Stimulated activated CD8-positive, alpha-beta memory T cell treated with anti-CD3 and anti-CD28 coated beads, Interleukin-4, amount 100 ng/mL, for 1 hour (primary cell): ENCODE measurements around the gene EIF4B.

Source experiments
- DNase-seq, 2 donors: peaks; one replicate each; pipeline ENCODE4 v3.0.0-alpha.2; 2020; ENCODE audit warnings: low read depth in 2 of 2, low spot score in 1 of 2

The EIF4B gene

DNA sequence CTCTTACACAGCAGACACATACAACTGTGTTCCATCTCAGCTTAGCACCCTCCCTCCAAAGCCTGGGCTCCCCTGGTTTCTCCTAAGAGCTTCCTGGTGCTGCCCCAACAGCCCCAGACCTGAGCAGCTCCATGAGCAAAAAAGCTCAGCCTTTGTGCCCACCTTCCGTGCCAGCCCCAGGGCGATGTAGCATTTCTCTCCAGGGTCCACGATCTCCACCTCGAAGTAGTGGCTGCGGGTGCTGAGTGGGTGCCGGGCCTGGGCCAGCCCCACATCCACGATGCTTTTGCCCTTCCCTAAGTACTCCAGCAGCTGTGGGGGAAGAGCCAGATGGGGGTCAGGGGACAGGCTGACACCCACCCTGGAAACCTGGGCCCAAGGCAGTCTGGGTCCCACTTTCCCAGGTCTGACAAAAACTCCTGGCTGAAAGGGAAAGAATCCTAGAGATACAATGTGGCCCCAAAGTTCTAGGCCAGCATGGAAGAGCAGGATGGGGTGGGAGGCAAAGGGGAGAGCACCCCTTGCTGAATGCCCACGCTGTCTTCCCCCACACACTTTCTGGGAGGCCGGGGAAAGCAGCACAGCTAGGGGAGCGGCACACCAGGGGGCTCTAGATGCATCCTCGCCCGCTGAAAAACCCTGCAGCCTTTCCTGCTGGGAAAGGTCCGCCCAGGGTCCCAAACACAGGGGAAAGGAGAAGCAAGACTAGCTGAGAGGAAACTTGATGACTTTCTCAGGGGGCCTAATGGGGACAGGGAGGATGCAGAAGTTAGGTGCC lies 61.9 kb downstream of the EIF4B start:
- DNase-seq = no peak

GRCh38 chr12:53068811-53069585 lies 62.7 kb downstream of the EIF4B start:
- no peak for DNase-seq

DNA sequence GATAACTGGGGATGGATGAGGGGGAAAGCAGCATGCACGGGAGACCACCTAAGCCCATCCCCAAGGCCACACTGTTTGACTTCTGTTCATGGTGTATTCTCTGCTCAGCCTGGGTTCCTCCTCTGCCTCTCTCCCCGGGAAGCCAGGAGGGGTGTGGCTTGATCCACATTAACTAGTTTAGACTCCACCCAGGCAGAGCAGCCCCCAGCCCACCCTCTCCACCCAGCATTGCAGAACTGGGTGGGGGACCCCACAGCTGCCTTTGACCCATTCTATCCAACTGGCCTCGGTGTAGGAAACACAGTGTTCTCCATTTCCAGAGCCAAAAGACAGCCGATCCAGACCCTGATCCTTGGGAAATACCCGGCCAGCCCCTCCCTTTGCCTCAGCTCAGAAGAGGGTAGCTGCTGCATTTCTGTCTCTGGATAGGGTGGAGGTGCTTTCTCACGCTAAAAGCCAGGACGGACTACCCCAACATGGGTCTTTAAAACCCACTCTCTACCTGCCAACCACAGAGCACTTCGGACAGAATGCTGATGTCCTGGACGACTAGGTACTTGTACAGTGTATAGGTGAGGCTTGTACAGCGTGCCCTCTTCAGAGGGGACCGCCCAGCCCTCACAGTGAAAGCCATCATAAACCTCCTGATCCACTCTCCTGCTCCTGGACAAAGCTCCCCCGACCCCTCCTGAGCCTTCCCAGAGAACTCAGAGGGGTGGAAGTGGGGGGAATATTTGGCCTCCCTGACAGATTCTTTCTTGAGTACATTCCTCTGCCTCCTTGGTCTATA lies 63.6 kb downstream of the EIF4B start:
- no peak for DNase-seq

DNA sequence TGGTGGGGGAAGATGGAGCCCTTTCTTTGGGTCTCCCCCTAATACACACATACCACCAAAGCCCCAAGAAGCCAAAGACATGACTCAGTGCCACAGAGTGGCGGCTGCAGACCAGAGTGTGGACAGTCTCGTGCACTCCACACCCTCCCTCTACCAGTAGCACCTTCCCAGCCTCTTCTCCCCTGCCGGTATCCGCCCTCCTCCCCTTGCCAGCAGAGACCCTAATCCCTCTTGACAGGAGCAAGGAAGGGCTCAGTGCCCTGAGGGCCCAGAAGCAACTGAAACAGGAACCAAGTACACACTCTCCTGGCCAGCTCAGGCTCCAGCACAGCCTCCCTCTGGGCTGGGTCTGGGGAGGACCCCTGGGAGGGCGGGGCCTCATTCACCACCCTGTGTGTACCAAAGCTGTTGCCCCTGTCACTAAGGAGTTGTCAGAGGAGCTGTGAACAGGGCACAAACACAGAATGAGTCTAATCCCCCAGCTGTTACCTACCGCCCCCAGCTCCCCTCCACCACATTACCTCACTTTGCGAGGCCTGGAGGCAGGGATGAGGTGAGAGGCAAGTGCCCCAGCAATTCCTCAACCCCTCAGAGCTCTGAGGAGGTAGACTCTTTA lies 64.7 kb downstream of the EIF4B start:
- DNase-seq = no peak

DNA sequence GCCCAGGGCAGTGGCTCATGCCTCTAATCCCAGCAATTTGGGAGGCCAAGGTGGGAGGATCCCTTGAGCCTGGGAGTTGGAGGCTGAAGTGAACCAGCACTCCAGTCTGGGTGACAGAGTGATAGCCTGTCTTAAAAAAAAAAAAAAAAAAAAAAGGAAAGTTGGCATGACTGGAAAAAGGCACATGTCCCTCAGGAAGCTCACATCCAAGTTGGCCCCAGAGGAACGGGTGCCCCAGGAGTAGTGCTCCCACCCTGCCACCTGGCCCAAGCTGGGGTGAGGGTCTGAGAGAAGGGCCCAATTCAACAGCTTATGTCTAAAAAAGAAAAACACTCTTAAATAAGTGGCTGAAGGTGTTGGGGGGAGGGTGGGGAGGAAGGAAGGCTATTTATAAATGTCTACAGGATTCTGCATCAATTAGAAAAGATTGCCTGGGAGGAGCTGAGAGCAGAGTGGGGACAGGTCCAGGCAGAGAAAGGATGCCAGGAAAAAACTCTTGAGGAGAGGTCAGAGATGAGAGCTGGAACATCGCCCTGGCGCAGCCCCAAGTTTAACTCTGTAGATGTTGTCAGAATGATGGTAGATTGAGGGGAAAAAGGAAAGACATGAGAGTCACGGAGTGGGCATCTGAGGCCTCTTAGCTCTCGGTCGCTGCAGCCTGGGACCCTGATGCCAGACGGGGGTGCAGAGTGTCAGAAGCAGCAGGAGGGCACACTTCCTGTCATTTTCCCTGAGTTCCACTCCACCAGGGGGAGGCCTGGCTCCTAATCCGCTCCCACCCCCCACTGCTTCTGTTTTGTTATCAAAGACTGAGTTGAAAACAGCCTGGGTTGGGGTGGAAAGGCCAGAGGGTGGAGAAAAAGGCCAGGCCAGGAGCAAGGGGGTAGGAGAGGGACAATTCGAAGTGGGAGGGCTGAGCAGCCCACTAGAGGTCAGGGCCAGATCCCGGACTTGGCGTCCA lies 65.6 kb downstream of the EIF4B start:
- no peak for DNase-seq

DNA sequence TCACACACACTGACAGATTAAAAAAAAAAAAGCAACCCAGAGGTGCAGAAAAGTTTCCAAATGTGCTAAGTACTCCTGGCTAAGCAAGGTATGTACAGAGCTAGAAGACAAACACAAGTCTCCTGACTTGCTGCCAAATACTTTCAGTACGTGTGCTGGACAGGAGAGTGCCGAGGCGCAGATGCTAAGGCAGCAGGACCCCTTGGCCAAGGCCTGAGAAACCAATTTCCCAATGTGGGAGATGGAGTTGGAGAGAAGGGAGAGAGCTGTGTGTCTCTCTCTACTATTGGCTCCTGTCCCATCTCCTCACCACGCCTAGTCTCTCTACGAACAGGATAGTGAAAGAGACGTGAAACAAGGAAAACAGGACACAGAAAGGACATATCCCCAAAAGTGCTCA lies 67.6 kb downstream of the EIF4B start:
- no peak for DNase-seq

GRCh38 chr12:53074283-53074998 lies 68.2 kb downstream of the EIF4B start:
- no peak for DNase-seq

- DNase-seq = no peak
These were observed 68.7 kb downstream of the EIF4B start for GRCh38 chr12:53074999-53075370.

DNA sequence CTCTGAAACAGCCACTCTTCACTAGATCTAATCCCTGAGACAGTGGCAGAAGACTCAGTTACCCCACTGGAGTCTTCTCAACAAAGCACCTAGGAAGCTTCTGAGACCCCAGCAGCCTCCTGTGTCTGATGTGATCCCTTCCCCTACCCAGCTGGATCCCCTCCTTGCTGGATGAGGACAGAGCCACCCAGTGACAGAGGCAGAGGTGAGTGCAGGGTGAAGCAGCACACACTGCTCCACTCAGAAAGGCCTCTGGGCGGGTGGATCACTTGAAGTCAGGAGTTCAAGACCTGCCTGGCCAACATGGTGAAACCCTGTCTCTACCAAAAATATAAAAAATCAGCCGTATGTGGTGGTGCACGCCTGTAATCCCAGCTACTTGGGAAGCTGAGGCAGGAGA lies 70.2 kb downstream of the EIF4B start:
- no peak for DNase-seq

DNA sequence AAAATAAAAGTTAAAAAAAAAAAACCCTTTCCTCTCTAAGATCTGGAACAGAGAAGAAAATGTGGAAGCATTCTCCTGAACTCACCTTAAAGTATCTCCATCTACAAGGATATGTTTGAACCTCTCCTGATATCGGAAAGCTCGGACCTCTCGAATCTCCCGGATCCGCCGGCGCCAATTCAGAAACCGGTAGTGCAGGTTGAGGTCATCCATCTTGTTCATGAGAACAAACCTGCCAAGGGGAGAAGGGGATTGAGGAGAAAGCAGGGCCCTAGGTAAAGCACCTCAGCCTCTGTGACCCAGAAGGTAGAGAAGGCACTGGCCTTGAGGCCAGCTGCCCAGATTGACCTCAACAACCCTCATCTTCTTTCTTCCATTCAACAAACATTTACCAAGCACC lies 70.8 kb downstream of the EIF4B start:
- no peak for DNase-seq

DNA sequence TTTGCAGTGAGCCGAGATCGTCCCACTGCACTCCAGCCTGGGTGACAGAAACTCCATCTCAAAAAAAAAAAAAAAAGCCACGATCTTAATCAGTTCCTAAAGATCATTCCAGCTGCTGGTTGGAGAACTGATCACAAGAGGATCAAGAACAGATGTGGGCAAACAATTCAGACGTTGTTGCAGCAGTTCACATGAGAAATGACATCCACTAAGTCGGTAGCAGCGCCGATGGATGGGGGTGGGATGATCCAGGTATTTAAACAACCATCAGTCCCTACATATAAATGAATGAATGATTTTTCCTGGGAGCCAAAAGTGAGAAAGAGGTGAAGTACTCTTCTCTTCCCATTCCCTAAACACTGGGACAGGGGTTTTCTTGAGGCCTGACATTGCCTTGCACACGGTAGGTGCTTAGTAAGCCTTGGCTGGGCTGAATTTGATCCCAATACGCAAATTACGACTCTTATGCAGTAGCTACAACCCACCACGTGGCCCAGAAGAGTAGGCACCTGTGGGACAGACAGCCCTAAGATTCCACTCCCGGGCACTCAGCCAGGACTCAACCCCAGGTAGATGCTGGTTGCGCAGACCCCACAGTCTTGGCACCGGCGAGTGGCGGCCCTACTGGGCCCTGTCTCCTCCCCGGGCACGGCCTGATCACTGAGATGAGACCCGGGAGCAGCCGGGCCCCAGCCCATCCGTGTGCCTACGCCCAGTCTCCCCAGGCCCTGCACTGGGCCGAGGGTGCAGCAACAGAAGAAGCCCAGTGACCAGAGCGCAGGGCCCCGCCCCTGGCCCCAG lies 72.4 kb downstream of the EIF4B start:
- DNase-seq = no peak

GRCh38 chr12:53079226-53080117 lies 73.2 kb downstream of the EIF4B start, which contains the start of gene SPRYD3:
Gene SPRYD3, minus strand, starts transcription at chr12:53079390. Its CDS starts 57 bp downstream, at chr12:53079333.
- DNase-seq = peak; percentile 91 to 94

- DNase-seq = no peak
These were observed 76.5 kb downstream of the EIF4B start for GRCh38 chr12:53082637-53083175.

DNA sequence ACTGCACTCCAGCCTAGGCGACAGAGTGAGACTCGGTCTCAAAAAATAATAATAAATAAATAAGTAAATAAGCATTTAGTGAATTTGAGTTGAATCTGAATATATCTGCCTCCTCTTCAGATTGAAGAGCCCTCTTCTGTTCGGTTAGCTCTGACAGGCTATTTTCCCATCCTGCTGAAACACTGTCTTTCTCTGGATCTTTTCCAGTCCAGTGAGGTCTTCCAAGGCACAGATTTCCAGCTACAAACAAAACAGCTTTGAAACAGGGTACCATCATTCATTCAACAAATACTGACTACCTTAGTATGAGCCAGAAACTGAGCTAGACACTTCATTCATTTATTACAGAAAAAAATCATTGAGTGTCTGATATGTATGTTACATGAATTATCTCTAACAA lies 80.1 kb downstream of the EIF4B start:
- no peak for DNase-seq

DNA sequence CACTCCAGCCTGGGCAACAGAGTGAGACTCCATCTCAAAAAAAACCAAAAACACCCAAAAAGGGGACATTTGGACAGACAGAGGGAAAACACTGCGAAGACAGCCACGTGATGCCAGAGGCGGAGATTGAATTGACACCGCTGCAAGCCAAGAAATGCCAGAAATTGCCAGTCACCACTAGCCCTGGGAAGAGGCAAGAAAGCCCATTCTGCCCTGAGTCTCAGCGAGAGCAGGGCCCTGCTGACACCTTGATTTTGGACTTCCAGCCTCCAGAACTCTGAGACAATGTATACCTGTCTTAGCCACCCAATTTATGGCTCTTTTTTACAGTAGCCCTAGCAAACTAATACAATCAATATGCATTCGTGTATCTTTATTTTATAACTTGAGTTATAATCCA lies 83.8 kb downstream of the EIF4B start:
- DNase-seq = no peak

- no peak for DNase-seq
These were observed 84.3 kb downstream of the EIF4B start for GRCh38 chr12:53090554-53090953.

DNA sequence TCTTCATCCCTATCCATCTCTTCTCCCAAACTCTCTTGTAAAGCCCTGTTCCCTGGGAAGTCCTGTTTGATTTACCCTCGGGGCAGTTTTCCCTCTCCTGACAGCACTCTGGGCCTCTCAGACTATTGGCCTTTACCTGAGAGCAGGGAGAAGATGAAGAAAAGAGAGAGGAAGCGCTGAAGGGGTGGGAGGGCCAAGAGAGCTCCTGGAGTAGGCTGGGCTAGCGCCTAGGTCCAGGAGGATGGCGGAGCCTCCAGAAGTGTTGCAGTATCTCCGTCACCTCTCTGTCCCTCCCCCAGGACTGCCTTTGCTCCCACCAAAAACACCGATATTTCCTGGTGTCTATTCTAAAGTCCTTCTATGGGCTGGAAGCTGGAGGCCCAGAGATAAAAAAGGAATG lies 85.5 kb downstream of the EIF4B start:
- DNase-seq = no peak
